KOPT-K1 (cell line): ENCODE results near the gene ELP1.
A peak's percentile ranks its signal among the peaks of the same experiment; 100 is the strongest.
"Not testable (repeated sequence)": the region's sequence is repeated elsewhere in the genome, so short reads cannot be mapped to it uniquely, and the experiment has no call there.

ENCODE experiments used
- H3K27ac ChIP-seq: fragments of 200-600 bp; sonication (generic); 2 replicates; pipeline ENCODE4 v1.5.1; 2016; ENCODE audit warnings: antibody characterized with exemption, mild to moderate bottlenecking, low read depth, low read length; ENCODE audit not compliant: poor library complexity, severe bottlenecking
- H3K36me3 ChIP-seq: fragments of 200-600 bp; sonication (generic); 2 replicates; pipeline ENCODE4 v1.5.1; 2017; ENCODE audit warnings: antibody characterized with exemption, mild to moderate bottlenecking, low read length, moderate library complexity; ENCODE audit not compliant: insufficient read depth
- H3K9me3 ChIP-seq: fragments of 200-600 bp; sonication (generic); 2 replicates; pipeline ENCODE4 v1.5.1; 2017; ENCODE audit warnings: antibody characterized with exemption, low read length, mild to moderate bottlenecking; ENCODE audit not compliant: insufficient read depth, poor library complexity, severe bottlenecking

ELP1 gene

GRCh38 chr9:108933718-108934322 is at the start of gene ELP1:
ELP1 (minus strand) TSS chr9:108934124; CDS start chr9:108931146, 2,978 bp downstream.
- no peaks in the 10 kb centered on the region for H3K9me3 ChIP-seq
- H3K27ac ChIP-seq = peak within 1 kb of the TSS; percentile 79
- H3K36me3 ChIP-seq = peaks cover 19% of the 10 kb centered on the region

GRCh38 chr9:108980893-108981292 is 47.0 kb upstream of the ELP1 start:
- H3K9me3 ChIP-seq = no peaks in the 10 kb centered on the region
- no peak overlapping the region for H3K27ac ChIP-seq
- peaks cover 38% of the 10 kb centered on the region for H3K36me3 ChIP-seq

GRCh38 chr9:108978205-108978604 is 44.3 kb upstream of the ELP1 start:
- Histone ChIP-seq H3K36me3 (peaks cover 44% of the 10 kb centered on the region), H3K27ac (no peak overlapping the region), H3K9me3 (no peaks in the 10 kb centered on the region)

- H3K9me3 ChIP-seq = peaks cover 16% of the 10 kb centered on the region
- no peak overlapping the region for H3K27ac ChIP-seq
- H3K36me3 ChIP-seq = peaks cover 45% of the 10 kb centered on the region
These were observed 40.0 kb upstream of the ELP1 start for GRCh38 chr9:108973895-108974294.

- no peak overlapping the region for H3K27ac ChIP-seq
- H3K9me3 ChIP-seq = peaks cover 16% of the 10 kb centered on the region
- H3K36me3 ChIP-seq = peaks cover 33% of the 10 kb centered on the region
These were observed 38.8 kb upstream of the ELP1 start for GRCh38 chr9:108972626-108973209.

- peaks cover 28% of the 10 kb centered on the region for H3K36me3 ChIP-seq
- H3K27ac ChIP-seq = no peak overlapping the region
- peaks cover 16% of the 10 kb centered on the region for H3K9me3 ChIP-seq
These were observed 38.3 kb upstream of the ELP1 start for GRCh38 chr9:108972186-108972585.

- Histone ChIP-seq H3K9me3 (peaks cover 16% of the 10 kb centered on the region), H3K36me3 (peaks cover 33% of the 10 kb centered on the region)
- H3K27ac ChIP-seq = not testable (repeated sequence)
These were observed 37.5 kb upstream of the ELP1 start for GRCh38 chr9:108971392-108971791.

- Histone ChIP-seq H3K9me3 (peaks cover 16% of the 10 kb centered on the region), H3K27ac (no peak overlapping the region), H3K36me3 (peaks cover 38% of the 10 kb centered on the region)
These were observed 34.0 kb upstream of the ELP1 start for GRCh38 chr9:108967916-108968315.

GRCh38 chr9:108963459-108964143 is 29.7 kb upstream of the ELP1 start:
- Histone ChIP-seq H3K36me3 (peaks cover 27% of the 10 kb centered on the region), H3K27ac (no peak overlapping the region), H3K9me3 (no peaks in the 10 kb centered on the region)

- Histone ChIP-seq H3K27ac (no peak overlapping the region), H3K36me3 (peaks cover 20% of the 10 kb centered on the region), H3K9me3 (no peaks in the 10 kb centered on the region)
These were observed 27.2 kb upstream of the ELP1 start for GRCh38 chr9:108961151-108961550.

GRCh38 chr9:108960331-108960730 is 26.4 kb upstream of the ELP1 start:
- Histone ChIP-seq H3K9me3 (no peaks in the 10 kb centered on the region), H3K27ac (no peak overlapping the region), H3K36me3 (peaks cover 15% of the 10 kb centered on the region; the same call in 1 of the 2 replicates)

- no peak overlapping the region for H3K27ac ChIP-seq
- peaks cover 8% of the 10 kb centered on the region; the same call in 1 of the 2 replicates for H3K36me3 ChIP-seq
- H3K9me3 ChIP-seq = no peaks in the 10 kb centered on the region
These were observed 22.7 kb upstream of the ELP1 start for GRCh38 chr9:108956631-108957026.

- peaks cover 7% of the 10 kb centered on the region; the same call in 1 of the 2 replicates for H3K36me3 ChIP-seq
- H3K27ac ChIP-seq = no peak overlapping the region
- H3K9me3 ChIP-seq = no peaks in the 10 kb centered on the region
These were observed 22.2 kb upstream of the ELP1 start for GRCh38 chr9:108956022-108956630.

- no peaks in the 10 kb centered on the region for H3K36me3 ChIP-seq
- no peak overlapping the region for H3K27ac ChIP-seq
- H3K9me3 ChIP-seq = no peaks in the 10 kb centered on the region
These were observed 20.2 kb upstream of the ELP1 start for GRCh38 chr9:108953983-108954574.

- Histone ChIP-seq H3K27ac (no peak overlapping the region), H3K36me3 (0 out of 2 replicates have a peak, but pooled peaks cover 6% of the 10 kb centered on the region), H3K9me3 (no peaks in the 10 kb centered on the region)
These were observed 17.7 kb upstream of the ELP1 start for GRCh38 chr9:108951578-108951977.
